OCI-LY7 (cell line): ENCODE measurements around the gene ASB7. TPM values are rescaled to one million over a fixed set of nuclear protein-coding genes. Genes with fewer than 3 reads are reported as not detected.

Experiments used
- BruUV-seq: library from RNA; stranded (reverse); fragments of 400-500 nt; replicated peaks from 2 replicates; lab custom pipeline; 2021; lab: Mats Ljungman, UMichigan
- CTCF ChIA-PET: fragments of 300-600 bp; sonication (Branson Sonifier 250); formaldehyde crosslinking; loops from one replicate; lab custom pipeline; 2022; ENCODE audit warnings: antibody characterized with exemption; ENCODE audit not compliant: unreplicated experiment; lab: Charles Lee
- POLR2A ChIA-PET: fragments of 300-600 bp; sonication (Branson Sonifier 250); formaldehyde crosslinking; loops from one replicate; lab custom pipeline; 2022; ENCODE audit warnings: antibody characterized with exemption; lab: Charles Lee
- DNase-seq: peaks from one replicate; pipeline ENCODE4 v3.0.0-alpha.2; 2015; ENCODE audit warnings: low spot score
- H2AFZ ChIP-seq: fragments of 200-600 bp; sonication (generic), shearing (Covaris generic); 2 replicates; pipeline ENCODE4 v1.6.1; 2014; ENCODE audit warnings: mild to moderate bottlenecking, antibody characterized with exemption, low read length, moderate library complexity
- H3K27ac ChIP-seq: fragments of 200-600 bp; sonication (generic); 2 replicates; pipeline ENCODE4 v1.5.1; 2014; ENCODE audit warnings: mixed run types, low read depth, mild to moderate bottlenecking, moderate library complexity, low read length, inconsistent platforms; ENCODE audit not compliant: poor library complexity, severe bottlenecking
- H3K36me3 ChIP-seq: fragments of 200-600 bp; sonication (generic); 2 replicates; pipeline ENCODE4 v1.6.1; 2014; ENCODE audit warnings: mild to moderate bottlenecking, antibody characterized with exemption, low read length, moderate library complexity, mixed read lengths; ENCODE audit not compliant: insufficient read depth
- H3K4me1 ChIP-seq: fragments of 200-600 bp; sonication (generic); 2 replicates; pipeline ENCODE4 v1.5.1; 2014; ENCODE audit warnings: mild to moderate bottlenecking, low read length; ENCODE audit not compliant: insufficient read depth, poor library complexity, severe bottlenecking
- H3K4me2 ChIP-seq: fragments of 200-600 bp; sonication (generic); 2 replicates; pipeline ENCODE4 v1.6.1; 2014; ENCODE audit warnings: mild to moderate bottlenecking, low read length
- H3K4me3 ChIP-seq: fragments of 200-600 bp; sonication (generic); 2 replicates; pipeline ENCODE4 v1.5.1; 2014; ENCODE audit warnings: mild to moderate bottlenecking, low read depth, low read length; ENCODE audit not compliant: poor library complexity, severe bottlenecking
- H3K79me2 ChIP-seq: fragments of 200-600 bp; sonication (generic); 2 replicates; pipeline ENCODE4 v1.6.1; 2016; ENCODE audit warnings: low read depth, mild to moderate bottlenecking, low read length, moderate library complexity, mixed read lengths; ENCODE audit not compliant: insufficient read depth
- H3K9me2 ChIP-seq: fragments of 200-600 bp; sonication (generic); 2 replicates; pipeline ENCODE4 v1.6.1; 2016; ENCODE audit warnings: mild to moderate bottlenecking, low read length, mixed read lengths; ENCODE audit not compliant: insufficient read depth
- H3K9me3 ChIP-seq: fragments of 200-600 bp; sonication (generic); 2 replicates; pipeline ENCODE4 v1.6.1; 2014; ENCODE audit warnings: mild to moderate bottlenecking, mixed run types, low read length, mixed read lengths
- H4K20me1 ChIP-seq: fragments of 200-600 bp; sonication (generic); 2 replicates; pipeline ENCODE4 v1.6.1; 2014; ENCODE audit warnings: mild to moderate bottlenecking, antibody characterized with exemption, low read length, moderate library complexity, mixed read lengths; ENCODE audit not compliant: insufficient read depth
- EZH2phosphoT487 ChIP-seq: fragments of 200-600 bp; sonication (generic); IDR thresholded peaks from 2 replicates; pipeline ENCODE4 v1.6.1; 2018; ENCODE audit warnings: low read depth, borderline replicate concordance, mild to moderate bottlenecking, mixed run types, antibody characterized with exemption, low read length, moderate library complexity, mixed read lengths
- intact Hi-C: fragments of 100-400 bp; cut with micrococcal nuclease; formaldehyde crosslinking; loops from one replicate; pipeline ENCODE4 v1.10.0; 2022; ENCODE audit not compliant: unreplicated experiment
- total RNA-seq, 2 experiments: library from RNA; depleted of rRNA in 1 of 2; stranded (reverse); fragments of >200 nt in 1 of 2; shearing (Covaris generic) in 1 of 2; gene quantifications; 2 replicates each; pipeline ENCODE4 v1.2.3, GENCODE V29; 2014 to 2022
- TF ChIP-seq, protein P1 (sequence below): fragments of 200-600 bp; sonication (generic); conservative IDR thresholded peaks from 2 replicates; pipeline ENCODE4 v1.5.1; 2014; ENCODE audit warnings: mild to moderate bottlenecking, antibody characterized with exemption, low read length, moderate library complexity, mixed read lengths

The ASB7 gene
- total RNA-seq, 2 experiments from 2014 or later = 10.9 to 15.2 TPM

DNA sequence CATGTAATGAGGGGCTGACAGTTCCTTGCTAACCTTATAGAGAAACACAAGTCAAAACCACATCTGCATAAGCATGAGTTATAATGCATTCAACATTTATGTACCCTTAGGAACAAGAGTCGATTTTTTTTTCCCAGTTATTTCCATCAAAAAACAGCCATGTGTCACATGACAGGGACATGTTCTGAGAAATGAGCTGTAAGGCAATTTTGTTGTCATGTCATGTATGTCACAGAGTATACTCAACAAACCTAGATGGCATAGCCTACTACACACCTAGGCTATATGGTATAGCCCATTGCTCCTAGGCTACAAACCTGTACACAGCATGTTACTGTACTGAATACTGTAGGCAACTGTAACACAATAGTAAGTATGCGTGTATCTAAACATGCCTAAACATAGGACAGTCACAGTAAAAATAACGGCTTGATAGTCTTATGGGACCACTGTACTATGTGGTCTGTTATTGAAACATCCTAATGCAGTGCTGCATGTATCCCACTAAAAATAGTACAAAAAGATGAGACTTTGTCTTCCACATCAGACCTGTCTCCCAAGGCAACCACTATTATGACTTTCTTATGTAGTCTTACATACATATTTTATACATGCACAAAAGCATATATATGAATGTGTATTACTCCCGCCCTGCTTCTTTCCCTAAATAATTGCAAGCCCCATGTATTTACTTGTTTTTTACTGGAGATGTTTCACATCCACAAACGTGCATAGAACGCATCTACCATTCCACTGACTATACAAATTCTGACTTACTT lies 35.4 kb upstream of the ASB7 start:
- BruUV-seq = no TSS peak
- intact Hi-C loops = no loop called here
- H3K36me3 ChIP-seq = peaks cover 27% of the 10 kb centered on the region
- TF ChIP-seq, protein P1, sequence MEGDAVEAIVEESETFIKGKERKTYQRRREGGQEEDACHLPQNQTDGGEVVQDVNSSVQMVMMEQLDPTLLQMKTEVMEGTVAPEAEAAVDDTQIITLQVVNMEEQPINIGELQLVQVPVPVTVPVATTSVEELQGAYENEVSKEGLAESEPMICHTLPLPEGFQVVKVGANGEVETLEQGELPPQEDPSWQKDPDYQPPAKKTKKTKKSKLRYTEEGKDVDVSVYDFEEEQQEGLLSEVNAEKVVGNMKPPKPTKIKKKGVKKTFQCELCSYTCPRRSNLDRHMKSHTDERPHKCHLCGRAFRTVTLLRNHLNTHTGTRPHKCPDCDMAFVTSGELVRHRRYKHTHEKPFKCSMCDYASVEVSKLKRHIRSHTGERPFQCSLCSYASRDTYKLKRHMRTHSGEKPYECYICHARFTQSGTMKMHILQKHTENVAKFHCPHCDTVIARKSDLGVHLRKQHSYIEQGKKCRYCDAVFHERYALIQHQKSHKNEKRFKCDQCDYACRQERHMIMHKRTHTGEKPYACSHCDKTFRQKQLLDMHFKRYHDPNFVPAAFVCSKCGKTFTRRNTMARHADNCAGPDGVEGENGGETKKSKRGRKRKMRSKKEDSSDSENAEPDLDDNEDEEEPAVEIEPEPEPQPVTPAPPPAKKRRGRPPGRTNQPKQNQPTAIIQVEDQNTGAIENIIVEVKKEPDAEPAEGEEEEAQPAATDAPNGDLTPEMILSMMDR = no peak
- POLR2A ChIA-PET = no interaction called here
- no peaks in the 10 kb centered on the region for H3K79me2 ChIP-seq
- H3K9me3 ChIP-seq = no peaks in the 10 kb centered on the region
- CTCF ChIA-PET = interaction anchor here (0.6 kb wide), 1 partner anchor 637 kb away, joined by 6 read pairs; no protein-coding TSS in a partner anchor
- H4K20me1 ChIP-seq = no peaks in the 10 kb centered on the region
- H3K4me3 ChIP-seq = no peak overlapping the region
- H3K9me2 ChIP-seq = no peaks in the 10 kb centered on the region
- no peak overlapping the region for H3K4me2 ChIP-seq
- H3K27ac ChIP-seq = no peak overlapping the region
- no peaks in the 10 kb centered on the region for H3K4me1 ChIP-seq
- DNase-seq = no peak
- no peak overlapping the region for H2AFZ ChIP-seq

DNA sequence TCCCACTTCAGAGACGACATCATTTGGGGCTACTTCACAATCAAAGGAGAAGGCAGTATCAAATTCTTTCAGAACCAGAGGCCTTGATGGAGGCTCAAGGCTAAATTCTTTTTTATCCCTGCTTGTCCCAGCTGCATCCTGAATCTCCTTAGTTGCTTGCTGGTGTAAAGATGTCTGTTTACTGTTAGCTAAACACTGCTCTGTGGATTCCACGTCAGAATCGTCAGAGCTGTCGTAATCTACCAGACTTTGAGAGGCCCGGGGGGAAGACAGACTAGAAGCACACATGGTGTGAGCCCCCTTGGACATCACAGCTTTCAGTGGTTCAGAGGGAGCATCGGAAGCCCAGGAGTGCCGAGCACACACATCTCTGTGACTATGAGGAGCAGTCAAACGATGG lies 33.0 kb upstream of the ASB7 start:
- H3K36me3 ChIP-seq = peaks cover 48% of the 10 kb centered on the region
- H3K4me3 ChIP-seq = no peak overlapping the region
- no peak overlapping the region for H3K27ac ChIP-seq
- H3K79me2 ChIP-seq = no peaks in the 10 kb centered on the region
- no peak overlapping the region for H3K4me2 ChIP-seq
- H2AFZ ChIP-seq = no peak overlapping the region
- no peaks in the 10 kb centered on the region for H3K9me3 ChIP-seq
- ChIA-PET POLR2A (interaction anchor here (0.5 kb wide), 1 partner anchor 116 kb away, joined by 4 read pairs; no protein-coding TSS in a partner anchor), CTCF (no interaction called here)
- DNase-seq = no peak
- H3K4me1 ChIP-seq = no peaks in the 10 kb centered on the region
- BruUV-seq = no TSS peak
- intact Hi-C loops = no loop called here
- no peak for TF ChIP-seq EZH2phosphoT487
- TF ChIP-seq, protein P1 = no peak
- H3K9me2 ChIP-seq = no peaks in the 10 kb centered on the region
- no peaks in the 10 kb centered on the region for H4K20me1 ChIP-seq

DNA sequence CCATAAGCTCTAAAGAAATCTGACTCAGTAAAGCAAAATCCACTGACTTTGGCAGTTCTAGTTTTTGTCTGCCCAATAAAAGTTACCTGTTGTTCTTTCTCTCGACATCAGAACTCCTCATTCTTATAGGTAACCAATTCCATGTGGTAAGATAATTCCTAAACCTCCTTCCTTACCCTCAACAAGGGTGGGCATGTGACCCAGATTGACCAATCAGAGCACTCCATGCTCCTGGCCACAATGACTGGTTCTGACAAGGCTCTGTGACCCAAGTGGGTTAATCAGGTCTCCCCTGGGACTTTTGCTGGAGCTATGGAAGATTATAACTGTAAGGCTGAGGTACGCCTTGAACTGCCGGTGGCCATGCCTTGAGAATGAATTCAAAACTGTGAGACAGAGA lies 32.1 kb upstream of the ASB7 start:
- Histone ChIP-seq H4K20me1 (no peaks in the 10 kb centered on the region), H3K4me2 (no peak overlapping the region), H3K4me3 (no peak overlapping the region), H3K36me3 (peaks cover 54% of the 10 kb centered on the region), H2AFZ (no peak overlapping the region), H3K27ac (no peak overlapping the region), H3K79me2 (no peaks in the 10 kb centered on the region), H3K9me3 (no peaks in the 10 kb centered on the region), H3K9me2 (no peaks in the 10 kb centered on the region), H3K4me1 (no peaks in the 10 kb centered on the region)
- DNase-seq = no peak
- no TSS peak for BruUV-seq
- intact Hi-C loops = loop anchor here (5.0 kb wide), 1 partner anchor 123 kb away; no protein-coding TSS in a partner anchor
- TF ChIP-seq EZH2phosphoT487 = no peak
- TF ChIP-seq, protein P1 = no peak
- ChIA-PET CTCF (no interaction called here), POLR2A (interaction anchor here (0.5 kb wide), 1 partner anchor 116 kb away, joined by 4 read pairs; no protein-coding TSS in a partner anchor)
